Caco-2 (cell line): Measurements from ENCODE around the gene JADE3. TPM values are rescaled to one million over a fixed set of nuclear protein-coding genes. Genes with fewer than 3 reads are reported as not detected.
A peak's percentile ranks its signal among the peaks of the same experiment; 100 is the strongest.

Experiments used
- BruUV-seq: library from RNA; stranded (reverse); fragments of 400-500 nt; replicated peaks from 2 replicates; lab custom pipeline; 2021; lab: Mats Ljungman, UMichigan
- CTCF ChIA-PET: fragments of 300-600 bp; sonication (Branson Sonifier 250); formaldehyde crosslinking; loops from one replicate; lab custom pipeline; 2022; ENCODE audit warnings: antibody characterized with exemption; lab: Charles Lee
- POLR2A ChIA-PET: fragments of 300-600 bp; sonication (Branson Sonifier 250); formaldehyde crosslinking; loops from one replicate; lab custom pipeline; 2022; ENCODE audit warnings: antibody characterized with exemption; lab: Charles Lee
- DNase-seq, 2 experiments: peaks; one replicate each; pipeline versions ENCODE4 v3.0.0 to v3.0.0-alpha.2; 2020 to 2022
- H3K27me3 ChIP-seq: replicated peaks from 2 replicates; pipeline ENCODE4 v1.6.0; 2011; ENCODE audit warnings: low read length; ENCODE audit not compliant: control insufficient read depth, insufficient read depth
- H3K36me3 ChIP-seq: 2 replicates; pipeline ENCODE4 v1.5.1; 2011; ENCODE audit warnings: low read length; ENCODE audit not compliant: control insufficient read depth, insufficient read depth
- H3K4me1 ChIP-seq: fragments of 250-450 bp; sonication (Bioruptor Pico); 2 replicates; pipeline ENCODE4 v1.5.1; 2020; ENCODE audit warnings: mild to moderate bottlenecking
- H3K4me3 ChIP-seq: 2 replicates; pipeline ENCODE4 v1.5.1; 2011; ENCODE audit warnings: low read depth, mild to moderate bottlenecking, control low read depth, low read length
- H3K9me3 ChIP-seq: fragments of 250-450 bp; sonication (Bioruptor Pico); 2 replicates; pipeline ENCODE4 v1.5.1; 2020; ENCODE audit warnings: mild to moderate bottlenecking, moderate library complexity
- H3K27ac Mint-ChIP-seq: one replicate; pipeline ENCODE4 v1.8.0; 2022; ENCODE audit warnings: mixed read lengths; ENCODE audit not compliant: unreplicated experiment
- H3K27me3 Mint-ChIP-seq: one replicate; pipeline ENCODE4 v1.8.0; 2022; ENCODE audit warnings: mixed read lengths; ENCODE audit not compliant: insufficient read depth, unreplicated experiment
- H3K36me3 Mint-ChIP-seq: one replicate; pipeline ENCODE4 v1.8.0; 2022; ENCODE audit warnings: mild to moderate bottlenecking, mixed read lengths; ENCODE audit not compliant: insufficient read depth, unreplicated experiment
- H3K4me1 Mint-ChIP-seq: one replicate; pipeline ENCODE4 v1.8.0; 2022; ENCODE audit warnings: low read depth, mixed read lengths; ENCODE audit not compliant: unreplicated experiment
- H3K4me3 Mint-ChIP-seq: one replicate; pipeline ENCODE4 v1.8.0; 2022; ENCODE audit warnings: mild to moderate bottlenecking, moderate library complexity, mixed read lengths; ENCODE audit not compliant: unreplicated experiment
- H3K9me3 Mint-ChIP-seq: one replicate; pipeline ENCODE4 v1.8.0; 2022; ENCODE audit warnings: mixed read lengths; ENCODE audit not compliant: unreplicated experiment
- intact Hi-C: fragments of 100-400 bp; cut with micrococcal nuclease; formaldehyde crosslinking; loops from one replicate; pipeline ENCODE4 v1.10.0; 2022; ENCODE audit not compliant: unreplicated experiment
- total RNA-seq: library from RNA; stranded (reverse); gene quantifications from 2 replicates; pipeline ENCODE4 v1.2.3, GENCODE V29; 2022
- TF ChIP-seq, protein P1 (sequence below), 2 experiments: fragments of 200-600 bp in 1 of 2; IDR thresholded peaks; 1 replicate in 1 of 2; 2 replicates in 1 of 2; pipeline versions ENCODE4 v1.5.1 to v1.8.0; 2011 to 2022; ENCODE audit warnings: antibody characterized with exemption in 1 of 2, control low read depth in 1 of 2, inconsistent platforms in 1 of 2, low read depth in 1 of 2, low read length in 1 of 2, mild to moderate bottlenecking in 1 of 2, moderate library complexity in 1 of 2; ENCODE audit not compliant: insufficient read depth in 1 of 2, severe bottlenecking in 1 of 2, unreplicated experiment in 1 of 2

JADE3 gene
- total RNA-seq, 1 experiment from 2014 or later = 22.7 TPM

DNA sequence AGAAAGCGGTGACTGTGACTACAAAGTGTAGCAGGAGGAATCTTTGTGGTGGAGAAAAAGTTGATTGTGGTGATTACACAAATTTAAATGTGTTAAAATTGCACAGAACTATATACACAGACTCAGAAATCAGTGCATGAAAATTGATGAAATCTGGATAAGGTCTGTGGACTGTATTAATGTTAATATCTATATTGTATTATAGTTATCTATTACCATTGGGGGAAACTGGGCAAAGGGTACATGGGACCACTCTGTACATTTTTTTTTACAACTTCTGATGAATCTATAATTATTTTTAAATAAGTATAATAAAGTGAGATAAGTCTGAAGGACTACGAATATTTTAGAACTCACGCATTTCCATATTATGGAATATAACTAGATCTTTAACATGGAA lies 1.8 kb upstream of the JADE3 start:
- Mint-ChIP-seq H3K36me3 (no peaks in the 10 kb centered on the region), H3K27ac (no peak overlapping the region), H3K4me3 (no peak overlapping the region), H3K27me3 (no peaks in the 10 kb centered on the region), H3K9me3 (no peaks in the 10 kb centered on the region), H3K4me1 (no peaks in the 10 kb centered on the region)
- BruUV-seq = no TSS peak
- Histone ChIP-seq H3K4me3 (no peak overlapping the region), H3K27me3 (no peaks in the 10 kb centered on the region), H3K36me3 (no peaks in the 10 kb centered on the region), H3K9me3 (no peaks in the 10 kb centered on the region), H3K4me1 (no peaks in the 10 kb centered on the region)
- ChIA-PET POLR2A (no interaction called here), CTCF (no interaction called here)
- no peak for DNase-seq
- TF ChIP-seq, protein P1, sequence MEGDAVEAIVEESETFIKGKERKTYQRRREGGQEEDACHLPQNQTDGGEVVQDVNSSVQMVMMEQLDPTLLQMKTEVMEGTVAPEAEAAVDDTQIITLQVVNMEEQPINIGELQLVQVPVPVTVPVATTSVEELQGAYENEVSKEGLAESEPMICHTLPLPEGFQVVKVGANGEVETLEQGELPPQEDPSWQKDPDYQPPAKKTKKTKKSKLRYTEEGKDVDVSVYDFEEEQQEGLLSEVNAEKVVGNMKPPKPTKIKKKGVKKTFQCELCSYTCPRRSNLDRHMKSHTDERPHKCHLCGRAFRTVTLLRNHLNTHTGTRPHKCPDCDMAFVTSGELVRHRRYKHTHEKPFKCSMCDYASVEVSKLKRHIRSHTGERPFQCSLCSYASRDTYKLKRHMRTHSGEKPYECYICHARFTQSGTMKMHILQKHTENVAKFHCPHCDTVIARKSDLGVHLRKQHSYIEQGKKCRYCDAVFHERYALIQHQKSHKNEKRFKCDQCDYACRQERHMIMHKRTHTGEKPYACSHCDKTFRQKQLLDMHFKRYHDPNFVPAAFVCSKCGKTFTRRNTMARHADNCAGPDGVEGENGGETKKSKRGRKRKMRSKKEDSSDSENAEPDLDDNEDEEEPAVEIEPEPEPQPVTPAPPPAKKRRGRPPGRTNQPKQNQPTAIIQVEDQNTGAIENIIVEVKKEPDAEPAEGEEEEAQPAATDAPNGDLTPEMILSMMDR (IDR thresholded peaks at IDR 0.05; ENCODE audit: insufficient read depth in 1 of 2, low read depth in 1 of 2, low read length in 1 of 2, severe bottlenecking in 1 of 2, unreplicated experiment in 1 of 2) = no peak
- intact Hi-C loops = no loop called here

DNA sequence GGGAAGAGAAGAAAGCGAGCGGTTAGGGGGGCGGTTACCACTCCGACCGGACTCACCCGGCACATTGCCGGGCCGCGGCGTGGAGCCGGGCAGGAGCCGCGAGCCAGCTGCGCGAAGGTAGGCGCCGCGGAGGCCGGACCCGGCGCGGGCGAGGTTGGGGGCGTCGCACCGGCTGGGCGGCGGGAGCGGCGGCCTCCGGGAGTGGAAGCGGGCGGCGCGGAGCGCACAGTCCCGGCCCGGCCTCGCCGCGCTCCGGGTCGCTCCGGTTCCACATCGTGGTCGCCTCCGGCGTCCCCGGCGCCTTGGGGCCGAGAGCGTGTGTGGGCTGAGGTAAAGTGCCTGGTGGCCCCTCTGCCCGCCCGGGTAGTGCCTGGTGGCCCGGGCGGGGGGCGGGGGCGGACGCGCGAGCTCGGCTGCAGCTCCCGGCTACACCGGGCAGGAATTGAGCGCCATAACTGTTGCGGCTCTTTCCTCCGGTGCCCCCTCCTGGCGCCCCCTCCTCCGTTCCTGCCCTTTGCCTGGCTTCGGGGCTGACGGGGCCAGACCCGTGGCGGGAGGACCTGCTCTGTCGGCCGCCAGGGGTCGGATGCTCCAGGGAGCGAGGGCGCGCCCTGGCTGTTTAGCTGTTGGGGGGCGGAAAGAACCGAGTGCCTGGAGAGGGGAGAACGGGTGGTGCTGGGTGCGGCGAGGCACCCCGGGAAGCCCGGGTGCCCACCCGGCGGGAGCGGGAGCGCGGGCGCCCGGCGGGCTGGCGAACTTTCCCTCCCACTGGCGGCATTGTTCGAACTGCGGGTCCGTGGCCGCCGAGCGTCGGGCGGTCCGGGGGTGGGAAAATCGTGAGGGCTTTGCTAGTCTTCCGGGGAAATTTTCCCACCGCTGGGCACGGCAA lies 626 bp downstream of the JADE3 start:
- TF ChIP-seq, protein P1 (IDR thresholded peaks at IDR 0.05; ENCODE audit: insufficient read depth in 1 of 2, low read depth in 1 of 2, low read length in 1 of 2, severe bottlenecking in 1 of 2, unreplicated experiment in 1 of 2) = peak in 1 of 2 experiments; percentile 70
- no peaks in the 10 kb centered on the region for H3K4me1 Mint-ChIP-seq
- no TSS peak for BruUV-seq

DNA sequence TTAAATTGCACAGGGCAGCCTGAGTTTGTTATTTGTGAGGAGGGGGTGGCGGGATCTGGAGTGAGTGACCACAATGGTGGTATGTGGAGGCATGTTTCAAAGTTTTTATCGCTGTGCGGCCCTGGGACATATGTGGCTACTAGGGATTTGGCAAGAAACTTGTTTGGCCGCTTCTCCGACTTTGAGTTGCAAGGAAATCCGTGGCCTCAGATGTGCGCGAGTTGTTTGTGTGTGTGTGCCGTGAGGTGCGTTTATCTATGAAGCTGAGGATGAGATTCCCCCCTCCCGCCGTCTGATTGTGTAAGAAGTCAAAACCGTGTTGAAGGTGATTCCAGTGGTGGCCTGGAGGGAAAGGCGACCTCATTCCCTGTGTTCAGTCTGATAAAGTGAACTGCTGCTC lies 1.4 kb downstream of the JADE3 start:
- Histone ChIP-seq H3K27me3 (no peaks in the 10 kb centered on the region), H3K9me3 (no peaks in the 10 kb centered on the region), H3K4me1 (peaks cover 3% of the 10 kb centered on the region; the same call in 1 of the 2 replicates), H3K4me3 (peak overlapping the region; percentile 74), H3K36me3 (no peaks in the 10 kb centered on the region)
- intact Hi-C loops = loop anchor here (1.0 to 2.0 kb wide), 2 partner anchors 39 to 65 kb away; no protein-coding TSS in a partner anchor
- BruUV-seq = TSS peak; percentile 38
- POLR2A ChIA-PET = interaction anchor here (1.0 kb wide), 1 partner anchor 19 kb away, joined by 3 read pairs; no protein-coding TSS in a partner anchor
- Mint-ChIP-seq H3K9me3 (no peaks in the 10 kb centered on the region), H3K4me3 (peak overlapping the region; percentile 85), H3K36me3 (peaks cover 2% of the 10 kb centered on the region), H3K27me3 (no peaks in the 10 kb centered on the region), H3K27ac (peak overlapping the region; percentile 85), H3K4me1 (no peaks in the 10 kb centered on the region)
- CTCF ChIA-PET = interaction anchor here (0.7 to 2.4 kb wide), 3 partner anchors 10 to 180 kb away, joined by 3 to 10 read pairs (median 3); no protein-coding TSS in a partner anchor
- TF ChIP-seq, protein P1 (IDR thresholded peaks at IDR 0.05; ENCODE audit: insufficient read depth in 1 of 2, low read depth in 1 of 2, low read length in 1 of 2, severe bottlenecking in 1 of 2, unreplicated experiment in 1 of 2) = no peak
- DNase-seq = peak; percentile 47 to 51

More for the DNA sequence above, 626 bp downstream of the JADE3 start:
- no peaks in the 10 kb centered on the region for H3K36me3 ChIP-seq
- no peaks in the 10 kb centered on the region for H3K4me1 ChIP-seq
- H3K4me3 ChIP-seq = peak overlapping the region; percentile 74
- H3K4me3 Mint-ChIP-seq = peak overlapping the region; percentile 85
- DNase-seq = peak; percentile 60 to 82
- H3K27me3 ChIP-seq = no peaks in the 10 kb centered on the region
- H3K27me3 Mint-ChIP-seq = no peaks in the 10 kb centered on the region
- H3K9me3 Mint-ChIP-seq = no peaks in the 10 kb centered on the region
- ChIA-PET CTCF (interaction anchor here (0.7 to 2.4 kb wide), 4 partner anchors 9 to 1995 kb away, joined by 3 to 10 read pairs (median 3); no protein-coding TSS in a partner anchor), POLR2A (interaction anchor here (0.7 to 1.0 kb wide), 2 partner anchors 19 to 320 kb away, joined by 3 to 7 read pairs; partner anchors contain the start of gene USP11)
- intact Hi-C loops = loop anchor here (1.0 to 2.0 kb wide), 2 partner anchors 40 to 65 kb away; no protein-coding TSS in a partner anchor
- no peaks in the 10 kb centered on the region for H3K36me3 Mint-ChIP-seq
- peak overlapping the region; percentile 85 for H3K27ac Mint-ChIP-seq
- no peaks in the 10 kb centered on the region for H3K9me3 ChIP-seq
